Prostate gland (tissue), 2 donors: Measurements from ENCODE around the gene NR6A1. TPM values are rescaled to one million over a fixed set of nuclear protein-coding genes. Genes with fewer than 3 reads are reported as not detected.

Experiments
- DNase-seq: peaks from one replicate; pipeline ENCODE4 v3.0.0-alpha.2; 2019; ENCODE audit warnings: low spot score
- H3K27ac ChIP-seq, 2 donors: fragments of 200-600 bp; sonication (generic); 2 replicates each; pipeline ENCODE4 v1.5.1; 2017 to 2019
- H3K27me3 ChIP-seq: fragments of 200-600 bp; sonication (generic); replicated peaks from 2 replicates; pipeline ENCODE4 v1.5.1; 2019; ENCODE audit not compliant: insufficient read depth
- H3K36me3 ChIP-seq, 2 donors: fragments of 200-600 bp; sonication (generic); 1 replicate in 1 of 2; 2 replicates in 1 of 2; pipeline versions ENCODE4 v1.5.1 to v1.8.1; 2017 to 2019
- H3K4me1 ChIP-seq: fragments of 200-600 bp; sonication (generic); replicated peaks from 2 replicates; pipeline ENCODE4 v1.5.1; 2019
- H3K4me3 ChIP-seq, 2 donors: fragments of 200-600 bp; sonication (generic); 2 replicates each; pipeline ENCODE4 v1.5.1; 2017 to 2019
- H3K9me3 ChIP-seq: fragments of 200-600 bp; sonication (generic); 2 replicates; pipeline ENCODE4 v1.5.1; 2017
- CTCF ChIP-seq, 4 experiments: fragments of 200-600 bp in 2 of 4; fragments of 450-650 bp in 2 of 4; sonication (generic) in 2 of 4; IDR thresholded peaks; 1 replicate in 3 of 4; 2 replicates in 1 of 4; pipeline ENCODE4 v1.5.1; 2016 to 2019; ENCODE audit warnings: antibody characterized with exemption in 4 of 4, mild to moderate bottlenecking in 2 of 4, moderate library complexity in 2 of 4
- POLR2A ChIP-seq: fragments of 450-650 bp; IDR thresholded peaks from one replicate; pipeline ENCODE4 v1.6.1; 2016; ENCODE audit warnings: antibody characterized with exemption, mild to moderate bottlenecking
- POLR2AphosphoS5 ChIP-seq: sonication (generic); formaldehyde crosslinking; IDR thresholded peaks from one replicate; pipeline ENCODE4 v1.6.1; 2017; ENCODE audit warnings: antibody characterized with exemption
- WGBS: methylation state at CpG from one replicate; pipeline ENCODE4 v1.1.5; 2018; 5-methylcytosine and 5-hydroxymethylcytosine counted together
- intact Hi-C: fragments of 100-400 bp; cut with DNase I; formaldehyde crosslinking; loops from one replicate; pipeline ENCODE4 v1.14.2; 2022
- total RNA-seq, 2 donors: library from RNA; depleted of rRNA; stranded (reverse); fragments of >200 nt; gene quantifications; one replicate each; pipeline ENCODE4 v1.1.0, GENCODE V29; 2016

Gene NR6A1
- total RNA-seq, 2 donors from 2014 or later = 1.3 to 53.7 TPM

DNA sequence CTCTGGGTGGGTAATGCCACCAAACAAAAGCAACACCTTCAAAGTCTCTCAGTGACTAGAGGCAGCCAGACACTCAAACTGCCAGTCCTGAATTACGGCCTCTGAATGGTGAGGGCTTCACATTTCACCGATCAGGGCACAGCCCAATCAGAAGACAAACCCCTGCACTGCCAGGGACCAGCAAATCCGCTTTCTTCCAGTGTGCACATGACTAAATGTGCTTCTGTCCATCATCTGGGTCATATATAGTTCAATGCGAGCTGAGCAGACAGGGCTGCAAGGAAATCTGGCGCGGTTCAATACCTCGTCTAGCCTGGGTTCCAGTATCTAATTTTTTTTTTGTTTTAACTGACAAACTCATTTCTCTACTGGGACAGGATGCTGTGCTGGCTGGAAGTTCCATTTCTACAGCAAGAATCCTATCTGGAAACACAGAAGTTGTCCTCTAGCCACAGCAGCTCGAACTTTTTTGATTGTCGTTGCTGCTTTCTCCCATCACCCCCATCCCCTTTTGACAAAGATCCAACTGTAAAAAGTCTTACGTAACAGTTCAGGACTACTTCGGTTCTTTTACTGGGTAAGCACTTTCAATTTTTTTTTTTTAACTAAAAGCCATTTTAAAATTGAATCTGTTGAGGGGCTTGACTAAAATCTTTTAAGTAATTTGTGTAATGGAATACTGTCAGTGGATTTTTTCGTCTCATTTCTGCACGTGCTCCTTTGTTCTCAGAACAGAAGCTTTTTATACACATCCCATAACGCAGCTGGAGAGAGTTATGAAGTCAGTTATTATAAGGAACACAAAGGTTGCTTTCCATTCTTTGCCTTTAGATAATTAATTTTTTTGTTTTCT, 112.7 kb downstream of the NR6A1 start:
- 2% methylated on average over 14 of the region's 14 CpGs for WGBS
- H3K27ac ChIP-seq = peak overlapping the region; percentile 21 to 57
- peak overlapping the region; percentile 29 to 31 for H3K4me3 ChIP-seq
- intact Hi-C loops = no loop called here
- no peaks in the 10 kb centered on the region for H3K36me3 ChIP-seq
- DNase-seq = peak; percentile 69
- H3K9me3 ChIP-seq = no peaks in the 10 kb centered on the region
- no peaks in the 10 kb centered on the region for H3K27me3 ChIP-seq
- TF ChIP-seq POLR2AphosphoS5 (peak; percentile 78), CTCF (IDR thresholded peaks at IDR 0.05) (no peak), POLR2A (peak; percentile 30)
- H3K4me1 ChIP-seq = no peaks in the 10 kb centered on the region

DNA sequence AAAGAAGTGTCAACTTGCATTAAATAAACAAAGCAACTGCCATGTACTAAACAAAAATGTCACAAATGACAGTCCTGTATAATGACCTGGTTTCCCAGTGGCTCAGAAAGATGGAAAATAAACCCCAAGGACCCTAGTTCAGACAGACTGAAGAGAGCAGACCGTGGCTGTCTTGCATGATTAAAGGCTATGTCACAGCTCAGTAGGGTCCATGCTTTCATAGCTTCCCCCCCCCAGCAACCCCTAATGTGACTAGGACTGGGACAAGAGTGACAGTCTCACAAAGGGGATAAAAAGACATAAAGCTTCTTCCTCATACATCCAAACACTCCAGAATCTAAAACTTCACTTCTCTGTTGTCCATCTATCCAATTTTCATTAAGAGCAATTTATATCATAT, 113.6 kb downstream of the NR6A1 start:
- Histone ChIP-seq H3K27me3 (no peaks in the 10 kb centered on the region), H3K36me3 (no peaks in the 10 kb centered on the region), H3K27ac (no peak overlapping the region), H3K4me1 (no peaks in the 10 kb centered on the region), H3K4me3 (no peak overlapping the region), H3K9me3 (no peaks in the 10 kb centered on the region)
- no peak for TF ChIP-seq CTCF (IDR thresholded peaks at IDR 0.05)
- TF ChIP-seq POLR2AphosphoS5 = no peak
- TF ChIP-seq POLR2A = no peak
- intact Hi-C loops = no loop called here
- DNase-seq = no peak
- 59% methylated on average over 1 of the region's 1 CpG for WGBS

- no peaks in the 10 kb centered on the region for H3K9me3 ChIP-seq
- H3K27me3 ChIP-seq = no peaks in the 10 kb centered on the region
- H3K4me1 ChIP-seq = no peaks in the 10 kb centered on the region
- TF ChIP-seq CTCF (IDR thresholded peaks at IDR 0.05) (no peak), POLR2A (no peak), POLR2AphosphoS5 (no peak)
- 83% methylated on average over 1 of the region's 1 CpG for WGBS
- no peak for DNase-seq
- H3K27ac ChIP-seq = no peak overlapping the region
- intact Hi-C loops = no loop called here
- no peak overlapping the region for H3K4me3 ChIP-seq
- H3K36me3 ChIP-seq = no peaks in the 10 kb centered on the region
These were observed 116.7 kb downstream of the NR6A1 start for GRCh38 chr9:124654431-124654830.

DNA sequence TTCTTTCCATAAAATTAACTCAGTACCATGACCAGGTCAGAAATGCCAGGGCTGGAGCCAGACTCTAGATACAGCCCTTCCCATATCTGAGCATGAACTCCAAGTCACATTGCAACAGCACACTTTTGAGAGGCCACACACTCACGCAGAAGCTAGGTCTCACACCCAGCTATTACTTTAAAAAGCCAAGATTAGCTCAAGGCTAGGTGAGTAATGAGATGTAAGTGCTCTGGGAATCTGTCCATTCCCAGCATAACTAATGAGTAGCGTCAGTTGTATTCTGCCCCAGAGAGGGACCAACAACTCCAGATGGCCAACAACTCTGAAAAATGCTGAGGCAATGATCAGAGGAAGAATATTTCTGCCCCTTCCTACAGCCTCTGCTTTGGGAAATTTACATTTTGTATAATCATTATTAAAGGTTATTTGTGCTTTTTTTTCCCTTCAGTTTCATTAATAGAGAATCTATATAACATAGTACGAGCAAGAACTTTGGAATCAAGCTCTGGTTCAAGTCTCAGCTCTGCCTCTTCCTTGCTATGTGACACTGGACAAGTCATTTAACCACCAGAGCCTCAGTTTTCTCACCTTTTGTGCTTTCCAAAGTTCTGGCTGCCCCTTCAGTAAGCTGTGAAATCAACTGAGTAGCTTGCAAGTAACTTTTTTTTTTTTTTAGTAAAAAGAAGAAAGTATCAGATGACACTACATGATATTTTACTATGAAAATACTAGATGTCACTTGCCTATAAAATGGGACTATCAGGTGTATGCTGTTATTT, 118.3 kb downstream of the NR6A1 start:
- no peaks in the 10 kb centered on the region for H3K4me1 ChIP-seq
- no peak overlapping the region for H3K27ac ChIP-seq
- 75% methylated on average over 3 of the region's 3 CpGs for WGBS
- no peak overlapping the region for H3K4me3 ChIP-seq
- no peaks in the 10 kb centered on the region for H3K27me3 ChIP-seq
- H3K9me3 ChIP-seq = no peaks in the 10 kb centered on the region
- DNase-seq = no peak
- intact Hi-C loops = no loop called here
- TF ChIP-seq CTCF (IDR thresholded peaks at IDR 0.05) = no peak
- no peak for TF ChIP-seq POLR2A
- TF ChIP-seq POLR2AphosphoS5 = no peak
- H3K36me3 ChIP-seq = no peaks in the 10 kb centered on the region
